Measurements from ENCODE around the gene ADGRG6.

- TF ChIP-seq CTCF (IDR thresholded peaks at IDR 0.05) (no peak), POLR2A (IDR thresholded peaks at IDR 0.05) (no peak), EP300 (IDR thresholded peaks at IDR 0.05) (no peak), POLR2AphosphoS5 (IDR thresholded peaks at IDR 0.05) (no peak)
Observed at GRCh38 chr6:142284419-142284818, 17.4 kb upstream of the ADGRG6 start.
